ACC112 (cell line): ENCODE results near the gene ADCY2.

ENCODE experiments used
- H2AFZ ChIP-seq: fragments of 200-600 bp; sonication (generic); one replicate; pipeline ENCODE4 v1.6.0; 2017; ENCODE audit warnings: antibody characterized with exemption, low read length; ENCODE audit not compliant: unreplicated experiment
- H3K27ac ChIP-seq: fragments of 200-600 bp; sonication (generic); 2 replicates; pipeline ENCODE4 v1.5.1; 2014; ENCODE audit warnings: low read depth, mild to moderate bottlenecking, antibody characterized with exemption, low read length, moderate library complexity
- H3K27me3 ChIP-seq: fragments of 200-600 bp; sonication (generic); 2 replicates; pipeline ENCODE4 v1.6.1; 2014; ENCODE audit warnings: mild to moderate bottlenecking, antibody characterized with exemption, low read length, moderate library complexity, mixed read lengths; ENCODE audit not compliant: insufficient read depth
- H3K36me3 ChIP-seq: fragments of 200-600 bp; sonication (generic); 2 replicates; pipeline ENCODE4 v1.6.1; 2016; ENCODE audit warnings: mild to moderate bottlenecking, antibody characterized with exemption, low read length, moderate library complexity, mixed read lengths; ENCODE audit not compliant: insufficient read depth
- H3K4me1 ChIP-seq: fragments of 200-600 bp; sonication (generic); one replicate; pipeline ENCODE4 v1.6.1; 2016; ENCODE audit warnings: low read length, mixed read lengths; ENCODE audit not compliant: insufficient read depth, unreplicated experiment, control insufficient read depth
- H3K4me3 ChIP-seq: fragments of 200-600 bp; sonication (generic); 2 replicates; pipeline ENCODE4 v1.5.1; 2014; ENCODE audit warnings: mild to moderate bottlenecking, low read depth, low read length
- H3K79me2 ChIP-seq: fragments of 200-600 bp; sonication (generic); one replicate; pipeline ENCODE4 v1.6.0; 2016; ENCODE audit warnings: low read length; ENCODE audit not compliant: control insufficient read depth, unreplicated experiment, insufficient read depth

ADCY2 gene

DNA sequence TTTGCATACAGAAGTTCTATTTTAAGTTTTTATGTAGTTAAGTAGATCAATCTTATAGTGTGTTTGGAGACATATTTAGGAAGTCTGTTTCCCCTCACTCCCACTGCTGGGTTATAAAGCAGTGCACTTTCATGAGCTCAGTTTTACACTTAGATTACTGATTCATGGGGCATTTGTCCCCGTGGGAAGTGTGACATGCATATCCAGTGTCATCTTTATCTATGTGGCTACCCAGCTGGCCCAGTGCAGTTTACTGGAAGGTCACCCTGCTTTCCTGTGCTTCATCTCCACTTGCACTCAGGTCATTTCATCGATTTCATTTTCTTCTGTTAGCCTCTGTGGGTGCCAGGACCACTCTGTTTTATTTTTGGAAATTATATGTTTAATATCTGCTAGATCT is 49.1 kb downstream of the ADCY2 start:
- no peaks in the 10 kb centered on the region for H3K79me2 ChIP-seq

DNA sequence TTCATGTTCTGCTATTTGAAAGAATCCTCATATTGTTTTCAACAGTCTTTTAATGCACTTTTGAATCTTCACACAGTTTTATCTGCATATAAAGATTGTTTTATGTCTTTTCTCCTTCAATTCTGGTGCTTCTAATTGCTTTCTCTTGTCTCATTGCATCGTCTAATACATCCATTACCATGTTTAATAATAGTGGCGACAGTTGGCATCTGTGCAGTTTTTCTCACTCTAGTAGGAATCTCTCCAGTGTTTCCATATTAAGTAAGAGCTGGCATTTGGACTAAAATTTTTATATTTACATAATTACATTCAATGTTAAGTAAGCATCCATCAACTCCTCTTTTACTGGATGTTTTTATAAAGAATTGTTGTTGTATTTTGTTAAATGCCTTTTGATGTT is 49.9 kb downstream of the ADCY2 start:
- Histone ChIP-seq H3K4me3 (no peak overlapping the region), H3K27ac (no peak overlapping the region), H3K36me3 (no peaks in the 10 kb centered on the region)

More for the DNA sequence above, 49.1 kb downstream of the ADCY2 start:
- no peak overlapping the region for H3K4me3 ChIP-seq
- no peak overlapping the region for H2AFZ ChIP-seq
- no peaks in the 10 kb centered on the region for H3K36me3 ChIP-seq
- H3K4me1 ChIP-seq, result no peaks in the 10 kb centered on the region
- H3K27me3 ChIP-seq, result no peaks in the 10 kb centered on the region
- H3K27ac ChIP-seq, result no peak overlapping the region

GRCh38 chr5:7446913-7447312 is 51.0 kb downstream of the ADCY2 start:
- Histone ChIP-seq H3K4me1 (no peaks in the 10 kb centered on the region), H2AFZ (no peak overlapping the region), H3K79me2 (no peaks in the 10 kb centered on the region), H3K36me3 (no peaks in the 10 kb centered on the region), H3K27me3 (no peaks in the 10 kb centered on the region), H3K4me3 (no peak overlapping the region), H3K27ac (no peak overlapping the region)

More for the DNA sequence above, 49.9 kb downstream of the ADCY2 start:
- Histone ChIP-seq H3K4me1 (no peaks in the 10 kb centered on the region), H3K79me2 (no peaks in the 10 kb centered on the region), H3K27me3 (no peaks in the 10 kb centered on the region), H2AFZ (no peak overlapping the region)

GRCh38 chr5:7453947-7454346 is 58.0 kb downstream of the ADCY2 start:
- no peak overlapping the region for H3K27ac ChIP-seq
- no peaks in the 10 kb centered on the region for H3K36me3 ChIP-seq
- H3K79me2 ChIP-seq, result no peaks in the 10 kb centered on the region
- no peaks in the 10 kb centered on the region for H3K27me3 ChIP-seq
- no peaks in the 10 kb centered on the region for H3K4me1 ChIP-seq
- no peak overlapping the region for H3K4me3 ChIP-seq
- no peak overlapping the region for H2AFZ ChIP-seq

- H3K36me3 ChIP-seq, result no peaks in the 10 kb centered on the region
- H3K4me3 ChIP-seq, result no peak overlapping the region
- no peak overlapping the region for H3K27ac ChIP-seq
- no peaks in the 10 kb centered on the region for H3K79me2 ChIP-seq
- no peaks in the 10 kb centered on the region for H3K4me1 ChIP-seq
- no peaks in the 10 kb centered on the region for H3K27me3 ChIP-seq
- no peak overlapping the region for H2AFZ ChIP-seq
Observed at GRCh38 chr5:7456206-7456605, 60.3 kb downstream of the ADCY2 start.

DNA sequence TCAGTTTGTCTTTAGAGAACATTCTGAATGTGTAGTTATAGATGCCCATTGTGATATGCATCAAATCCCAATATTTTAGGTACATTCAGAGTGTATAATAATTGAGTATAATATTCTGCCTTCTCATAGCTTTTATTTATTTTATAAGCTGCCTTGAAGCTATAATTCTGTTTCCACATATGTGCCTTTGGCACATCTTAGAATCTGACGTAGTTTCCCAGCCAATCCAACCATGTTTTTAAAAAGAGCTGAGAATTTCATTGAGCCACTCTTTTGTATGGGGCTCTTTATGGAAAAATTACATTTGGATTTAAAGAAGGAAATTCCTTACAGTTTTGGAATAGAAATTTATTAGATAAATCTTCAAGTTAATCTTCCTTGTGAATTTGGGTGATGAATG is 65.4 kb downstream of the ADCY2 start:
- Histone ChIP-seq H3K27me3 (no peaks in the 10 kb centered on the region), H3K4me1 (no peaks in the 10 kb centered on the region), H3K79me2 (no peaks in the 10 kb centered on the region)

GRCh38 chr5:7462758-7463157 is 66.8 kb downstream of the ADCY2 start:
- H3K79me2 ChIP-seq, result no peaks in the 10 kb centered on the region
- H2AFZ ChIP-seq, result no peak overlapping the region
- H3K4me1 ChIP-seq, result no peaks in the 10 kb centered on the region
- H3K36me3 ChIP-seq, result no peaks in the 10 kb centered on the region
- no peak overlapping the region for H3K4me3 ChIP-seq
- no peaks in the 10 kb centered on the region for H3K27me3 ChIP-seq
- no peak overlapping the region for H3K27ac ChIP-seq

More for the DNA sequence above, 65.4 kb downstream of the ADCY2 start:
- H2AFZ ChIP-seq, result no peak overlapping the region
- no peaks in the 10 kb centered on the region for H3K36me3 ChIP-seq
- H3K4me3 ChIP-seq, result no peak overlapping the region
- H3K27ac ChIP-seq, result no peak overlapping the region

DNA sequence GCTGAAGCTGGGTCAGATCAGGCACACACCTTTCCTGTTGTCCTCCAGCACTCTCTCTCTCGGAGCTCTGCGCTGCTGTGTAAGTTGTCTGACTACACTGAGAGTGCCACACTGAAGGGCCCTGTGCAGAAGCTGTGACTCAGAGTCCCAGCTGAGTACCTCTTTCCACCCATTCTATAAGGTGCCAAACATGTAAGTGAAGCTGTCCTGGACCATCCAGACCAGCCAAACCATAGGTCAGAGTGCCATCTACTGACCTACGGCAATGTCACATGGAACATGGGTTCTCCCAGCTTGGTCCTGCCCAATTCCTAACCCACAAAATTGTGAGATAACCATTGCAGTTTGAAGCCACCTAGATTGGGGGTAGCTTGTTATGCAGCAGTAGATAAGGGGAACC is 68.2 kb downstream of the ADCY2 start:
- Histone ChIP-seq H3K79me2 (no peaks in the 10 kb centered on the region), H3K27ac (no peak overlapping the region), H3K27me3 (no peaks in the 10 kb centered on the region), H3K36me3 (no peaks in the 10 kb centered on the region), H2AFZ (no peak overlapping the region), H3K4me3 (no peak overlapping the region), H3K4me1 (no peaks in the 10 kb centered on the region)

- Histone ChIP-seq H2AFZ (no peak overlapping the region), H3K79me2 (no peaks in the 10 kb centered on the region), H3K27me3 (no peaks in the 10 kb centered on the region), H3K36me3 (no peaks in the 10 kb centered on the region), H3K4me1 (no peaks in the 10 kb centered on the region), H3K4me3 (no peak overlapping the region), H3K27ac (no peak overlapping the region)
Observed at GRCh38 chr5:7467179-7467578, 71.2 kb downstream of the ADCY2 start.

DNA sequence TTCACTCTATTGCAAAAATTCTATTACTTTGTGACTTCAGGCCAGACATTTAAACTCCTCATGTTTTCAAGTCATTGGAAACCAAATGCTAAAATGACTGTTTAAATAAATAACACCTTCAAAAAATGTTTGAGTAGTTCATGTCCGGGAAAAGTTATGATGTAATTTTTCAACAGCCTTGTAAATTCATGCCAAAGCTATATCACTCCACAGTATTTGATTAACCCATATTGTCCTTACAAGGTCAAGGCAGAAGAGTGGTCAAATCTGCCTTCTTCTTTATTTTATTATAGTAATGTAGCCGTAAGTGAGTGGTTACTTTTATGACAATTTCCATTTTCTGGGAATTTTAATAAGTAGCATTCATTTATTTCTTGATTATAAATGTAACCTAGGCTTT is 72.8 kb downstream of the ADCY2 start:
- Histone ChIP-seq H2AFZ (no peak overlapping the region), H3K79me2 (no peaks in the 10 kb centered on the region), H3K27me3 (no peaks in the 10 kb centered on the region), H3K27ac (no peak overlapping the region), H3K4me1 (no peaks in the 10 kb centered on the region), H3K4me3 (no peak overlapping the region), H3K36me3 (no peaks in the 10 kb centered on the region)

DNA sequence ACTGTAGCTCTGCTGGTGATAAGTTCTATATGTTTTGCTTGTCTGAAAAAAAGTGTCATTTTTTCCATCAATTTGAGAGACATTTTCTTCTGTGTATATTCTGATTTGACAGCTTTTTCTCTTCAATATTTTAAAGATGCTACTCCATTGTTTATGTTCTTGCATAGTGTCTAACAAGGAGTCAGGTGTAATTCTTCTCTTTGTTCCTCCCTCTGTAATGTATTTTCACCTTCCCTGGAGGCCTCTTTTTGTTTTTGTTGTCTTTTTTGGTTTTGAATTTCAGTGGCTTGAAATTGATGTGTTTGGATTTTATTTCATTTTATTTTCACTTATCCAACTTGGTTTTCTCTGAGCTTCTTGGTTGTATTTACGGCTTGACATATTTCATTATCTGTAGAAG is 75.8 kb downstream of the ADCY2 start:
- Histone ChIP-seq H3K4me1 (no peaks in the 10 kb centered on the region), H3K36me3 (no peaks in the 10 kb centered on the region), H3K27me3 (no peaks in the 10 kb centered on the region), H3K27ac (no peak overlapping the region), H3K4me3 (no peak overlapping the region), H2AFZ (no peak overlapping the region), H3K79me2 (no peaks in the 10 kb centered on the region)
